Measurements from ENCODE around the gene SLC38A10.

The SLC38A10 gene

DNA sequence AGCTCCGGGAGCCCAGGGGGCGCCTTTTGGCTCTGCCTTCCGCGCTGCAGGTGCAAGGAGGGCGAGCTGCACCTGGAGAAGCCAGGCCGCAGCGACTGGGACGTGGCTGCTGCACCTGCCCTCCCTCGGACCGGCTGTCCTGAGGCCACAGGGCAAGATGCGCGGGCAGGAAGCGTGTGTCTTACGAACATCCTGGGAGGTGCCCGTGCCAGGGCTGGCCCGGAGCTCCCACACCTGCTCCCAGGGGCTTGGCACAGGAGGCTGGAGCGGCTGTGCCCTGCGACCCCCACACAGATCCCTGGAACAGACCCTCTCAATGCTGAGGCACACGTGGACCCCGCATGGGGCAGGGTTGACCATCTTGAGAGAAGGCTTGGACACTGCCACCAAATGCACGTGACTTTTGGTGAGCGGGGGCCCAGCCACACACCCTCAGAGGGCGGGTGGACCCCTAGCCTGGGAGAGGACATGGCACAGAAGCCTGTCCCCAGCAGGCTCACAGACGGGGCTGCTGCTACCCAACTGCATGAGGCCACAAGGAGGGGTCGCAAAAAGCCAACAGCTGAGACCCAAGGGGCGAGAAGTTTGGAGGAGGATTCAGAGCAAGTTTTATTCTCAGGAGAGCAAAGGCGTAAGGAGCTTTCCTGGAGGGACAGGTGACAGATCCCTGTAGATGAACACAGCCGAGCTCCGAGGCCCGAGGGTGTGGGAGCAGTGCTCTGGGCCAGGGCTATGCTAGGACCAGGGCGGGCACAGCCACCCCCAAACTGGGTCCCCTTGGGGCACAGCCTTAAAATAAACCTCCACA, 44.6 kb downstream of the SLC38A10 start:
- Histone ChIP-seq H3K4me3 (ENCODE audit: low read length) (peak overlapping the region; percentile 49), H3K27ac (ENCODE audit: low read depth, low read length) (peak overlapping the region; percentile 83), H3K9me2 (replicated peaks; ENCODE audit: control insufficient read depth, low read length) (no peaks in the 10 kb centered on the region), H3K79me2 (ENCODE audit: control insufficient read depth, low read length) (peaks cover 3% of the 10 kb centered on the region; the same call in 1 of the 2 replicates), H3F3A (ENCODE audit: control insufficient read depth, insufficient read depth) (peaks cover 7% of the 10 kb centered on the region), H3K4me1 (ENCODE audit: control insufficient read depth, low read length) (peaks cover 43% of the 10 kb centered on the region), H3K36me3 (ENCODE audit: control insufficient read depth, low read length) (peaks cover 31% of the 10 kb centered on the region), H4K20me1 (ENCODE audit: control insufficient read depth, insufficient read depth, low read depth, low read length) (0 out of 2 replicates have a peak, but pooled peaks cover 4% of the 10 kb centered on the region), H3K9me3 (ENCODE audit: control insufficient read depth, insufficient read depth, low read length) (peaks cover 6% of the 10 kb centered on the region), H3K27me3 (ENCODE audit: control insufficient read depth, low read length) (no peaks in the 10 kb centered on the region), H3K4me2 (ENCODE audit: low read length) (peak overlapping the region; percentile 81)
- TF ChIP-seq, protein P1, sequence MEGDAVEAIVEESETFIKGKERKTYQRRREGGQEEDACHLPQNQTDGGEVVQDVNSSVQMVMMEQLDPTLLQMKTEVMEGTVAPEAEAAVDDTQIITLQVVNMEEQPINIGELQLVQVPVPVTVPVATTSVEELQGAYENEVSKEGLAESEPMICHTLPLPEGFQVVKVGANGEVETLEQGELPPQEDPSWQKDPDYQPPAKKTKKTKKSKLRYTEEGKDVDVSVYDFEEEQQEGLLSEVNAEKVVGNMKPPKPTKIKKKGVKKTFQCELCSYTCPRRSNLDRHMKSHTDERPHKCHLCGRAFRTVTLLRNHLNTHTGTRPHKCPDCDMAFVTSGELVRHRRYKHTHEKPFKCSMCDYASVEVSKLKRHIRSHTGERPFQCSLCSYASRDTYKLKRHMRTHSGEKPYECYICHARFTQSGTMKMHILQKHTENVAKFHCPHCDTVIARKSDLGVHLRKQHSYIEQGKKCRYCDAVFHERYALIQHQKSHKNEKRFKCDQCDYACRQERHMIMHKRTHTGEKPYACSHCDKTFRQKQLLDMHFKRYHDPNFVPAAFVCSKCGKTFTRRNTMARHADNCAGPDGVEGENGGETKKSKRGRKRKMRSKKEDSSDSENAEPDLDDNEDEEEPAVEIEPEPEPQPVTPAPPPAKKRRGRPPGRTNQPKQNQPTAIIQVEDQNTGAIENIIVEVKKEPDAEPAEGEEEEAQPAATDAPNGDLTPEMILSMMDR (IDR thresholded peaks at IDR 0.05; ENCODE audit: low read depth, low read length, poor library complexity, severe bottlenecking), result no peak
- TF ChIP-seq EZH2phosphoT487 (IDR thresholded peaks at IDR 0.05; ENCODE audit: borderline replicate concordance, low read length), result no peak

DNA sequence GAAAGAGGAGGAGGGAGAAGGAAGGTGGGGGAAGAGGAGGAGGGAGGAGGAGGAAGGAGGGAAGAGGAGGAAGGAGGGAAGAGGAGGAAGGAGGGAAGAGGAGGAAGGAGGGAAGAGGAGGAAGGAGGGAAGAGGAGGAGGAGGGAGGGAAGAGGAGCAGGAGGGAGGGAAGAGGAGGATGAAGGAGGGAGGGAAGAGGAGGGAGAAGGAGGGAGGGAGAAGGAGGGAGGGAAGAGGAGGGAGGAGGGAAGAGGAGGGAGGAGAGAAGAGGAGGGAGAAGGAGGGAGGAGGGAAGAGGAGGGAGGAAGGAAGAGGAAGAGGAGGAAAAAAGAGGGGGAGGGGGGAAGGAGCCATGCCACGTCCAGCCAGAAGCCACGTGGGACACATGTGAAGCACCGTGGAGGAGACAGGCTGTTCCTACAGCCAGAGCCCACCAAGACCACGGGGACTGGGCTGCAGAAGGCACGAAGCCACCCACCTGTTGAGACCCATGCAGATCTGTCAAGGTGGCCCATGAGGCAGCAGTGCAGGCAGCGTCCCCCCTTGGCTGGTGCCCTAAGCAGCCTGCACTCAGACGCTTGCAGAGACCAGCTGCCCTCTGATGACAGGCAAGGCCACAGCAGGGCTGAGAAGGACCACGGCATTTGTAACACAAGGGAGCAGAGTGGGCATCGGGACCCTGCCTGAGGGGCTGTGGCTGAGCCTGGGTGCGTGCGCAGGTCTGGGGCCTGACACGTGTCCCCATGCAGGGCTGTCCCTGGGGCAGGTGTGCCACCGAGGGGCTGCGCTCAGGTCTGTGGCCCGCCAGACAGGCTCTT, 45.7 kb downstream of the SLC38A10 start:
- Histone ChIP-seq H3K9me2 (replicated peaks; ENCODE audit: control insufficient read depth, low read length) (no peaks in the 10 kb centered on the region), H4K20me1 (ENCODE audit: control insufficient read depth, insufficient read depth, low read depth, low read length) (0 out of 2 replicates have a peak, but pooled peaks cover 4% of the 10 kb centered on the region), H3F3A (ENCODE audit: control insufficient read depth, insufficient read depth) (peaks cover 10% of the 10 kb centered on the region), H3K36me3 (ENCODE audit: control insufficient read depth, low read length) (peaks cover 37% of the 10 kb centered on the region), H3K79me2 (ENCODE audit: control insufficient read depth, low read length) (peaks cover 3% of the 10 kb centered on the region; the same call in 1 of the 2 replicates), H3K4me2 (ENCODE audit: low read length) (peak overlapping the region; percentile 81; the same call in 1 of the 2 replicates), H3K4me1 (ENCODE audit: control insufficient read depth, low read length) (peaks cover 54% of the 10 kb centered on the region), H3K9me3 (ENCODE audit: control insufficient read depth, insufficient read depth, low read length) (peaks cover 6% of the 10 kb centered on the region), H3K27me3 (ENCODE audit: control insufficient read depth, low read length) (no peaks in the 10 kb centered on the region), H3K27ac (ENCODE audit: low read depth, low read length) (no peak overlapping the region), H3K4me3 (ENCODE audit: low read length) (no peak overlapping the region)
- no peak for TF ChIP-seq EZH2phosphoT487 (IDR thresholded peaks at IDR 0.05; ENCODE audit: borderline replicate concordance, low read length)
- TF ChIP-seq, protein P1 (IDR thresholded peaks at IDR 0.05; ENCODE audit: low read depth, low read length, poor library complexity, severe bottlenecking), result no peak

DNA sequence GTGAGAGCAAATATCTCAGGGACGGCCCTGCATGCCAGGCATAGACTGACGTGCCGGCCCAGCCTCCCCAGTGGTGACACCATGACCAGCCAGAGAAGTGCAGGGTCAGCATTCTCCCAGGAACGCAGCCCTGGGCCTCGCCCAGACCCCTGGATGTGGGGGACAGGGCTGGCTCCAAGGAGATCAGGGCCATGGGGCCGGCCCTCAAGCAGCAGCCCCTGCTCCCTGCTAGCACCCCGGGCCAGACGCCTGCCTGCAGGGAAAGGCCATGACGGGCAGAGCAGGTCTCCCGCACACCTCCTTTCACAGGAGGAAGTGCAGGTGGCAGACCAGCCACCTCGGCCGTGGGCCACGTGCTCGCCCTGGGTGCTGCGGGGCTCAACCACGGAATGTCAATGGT, 46.5 kb downstream of the SLC38A10 start:
- Histone ChIP-seq H3K4me1 (ENCODE audit: control insufficient read depth, low read length) (peaks cover 58% of the 10 kb centered on the region), H3K4me3 (ENCODE audit: low read length) (no peak overlapping the region), H3F3A (ENCODE audit: control insufficient read depth, insufficient read depth) (peaks cover 12% of the 10 kb centered on the region), H4K20me1 (ENCODE audit: control insufficient read depth, insufficient read depth, low read depth, low read length) (0 out of 2 replicates have a peak, but pooled peaks cover 2% of the 10 kb centered on the region), H3K9me3 (ENCODE audit: control insufficient read depth, insufficient read depth, low read length) (peaks cover 6% of the 10 kb centered on the region), H3K79me2 (ENCODE audit: control insufficient read depth, low read length) (peaks cover 3% of the 10 kb centered on the region; the same call in 1 of the 2 replicates), H3K4me2 (ENCODE audit: low read length) (no peak overlapping the region), H3K27me3 (ENCODE audit: control insufficient read depth, low read length) (no peaks in the 10 kb centered on the region), H3K36me3 (ENCODE audit: control insufficient read depth, low read length) (peaks cover 37% of the 10 kb centered on the region), H3K9me2 (replicated peaks; ENCODE audit: control insufficient read depth, low read length) (no peaks in the 10 kb centered on the region), H3K27ac (ENCODE audit: low read depth, low read length) (no peak overlapping the region)
- TF ChIP-seq, protein P1 (IDR thresholded peaks at IDR 0.05; ENCODE audit: low read depth, low read length, poor library complexity, severe bottlenecking), result no peak
- TF ChIP-seq EZH2phosphoT487 (IDR thresholded peaks at IDR 0.05; ENCODE audit: borderline replicate concordance, low read length), result no peak
